ENCODE results near the gene MIDN.
"Not testable (repeated sequence)": the region's sequence is repeated elsewhere in the genome, so short reads cannot be mapped to it uniquely, and the experiment has no call there.

The MIDN gene

DNA sequence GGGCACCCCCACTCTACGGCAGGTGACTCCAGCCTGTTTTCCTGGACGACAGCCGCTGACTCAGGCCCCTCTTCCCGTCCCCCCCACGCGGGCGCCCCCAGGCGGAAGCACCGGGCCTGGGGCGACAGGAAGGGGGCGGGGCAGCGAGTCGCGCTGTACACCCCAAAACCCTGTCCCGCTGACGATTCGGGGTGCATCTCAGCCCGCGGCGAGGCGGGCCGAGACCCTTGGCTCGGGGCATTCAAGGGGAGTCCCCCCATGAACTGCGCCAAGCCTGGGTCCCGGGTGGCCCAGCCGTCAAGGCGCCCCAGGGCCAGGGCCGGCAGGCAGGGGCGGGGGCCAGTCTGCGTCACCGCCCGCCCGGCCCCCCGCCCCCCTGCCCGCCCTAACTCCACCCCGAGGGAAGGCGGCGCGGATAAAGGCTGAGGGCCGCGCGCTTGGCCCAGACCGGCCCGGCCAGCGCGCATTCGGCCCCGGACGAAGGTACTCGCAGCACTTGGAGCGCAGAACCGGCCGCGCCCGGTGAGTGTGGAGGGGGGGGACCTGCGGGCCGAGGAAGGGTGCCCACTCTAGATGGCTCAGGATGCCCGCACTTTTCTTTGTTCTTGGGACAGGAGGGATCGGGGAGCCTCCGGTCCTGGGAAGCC, at the start of gene MIDN:
MIDN (plus strand) TSS at position 445 of the 647 bp plus-strand sequence. CDS start 1,714 bp downstream, outside the sequence.
- Histone ChIP-seq H3K27ac (peak within 1 kb of the TSS; percentile 94), H3K27me3 (replicated peaks) (no peaks in the 10 kb centered on the region), H3K4me3 (ENCODE audit: low read depth, low read length) (peak within 1 kb of the TSS; percentile 75), H3K36me3 (replicated peaks) (peaks cover 27% of the 10 kb centered on the region)
- TF ChIP-seq, protein P1, sequence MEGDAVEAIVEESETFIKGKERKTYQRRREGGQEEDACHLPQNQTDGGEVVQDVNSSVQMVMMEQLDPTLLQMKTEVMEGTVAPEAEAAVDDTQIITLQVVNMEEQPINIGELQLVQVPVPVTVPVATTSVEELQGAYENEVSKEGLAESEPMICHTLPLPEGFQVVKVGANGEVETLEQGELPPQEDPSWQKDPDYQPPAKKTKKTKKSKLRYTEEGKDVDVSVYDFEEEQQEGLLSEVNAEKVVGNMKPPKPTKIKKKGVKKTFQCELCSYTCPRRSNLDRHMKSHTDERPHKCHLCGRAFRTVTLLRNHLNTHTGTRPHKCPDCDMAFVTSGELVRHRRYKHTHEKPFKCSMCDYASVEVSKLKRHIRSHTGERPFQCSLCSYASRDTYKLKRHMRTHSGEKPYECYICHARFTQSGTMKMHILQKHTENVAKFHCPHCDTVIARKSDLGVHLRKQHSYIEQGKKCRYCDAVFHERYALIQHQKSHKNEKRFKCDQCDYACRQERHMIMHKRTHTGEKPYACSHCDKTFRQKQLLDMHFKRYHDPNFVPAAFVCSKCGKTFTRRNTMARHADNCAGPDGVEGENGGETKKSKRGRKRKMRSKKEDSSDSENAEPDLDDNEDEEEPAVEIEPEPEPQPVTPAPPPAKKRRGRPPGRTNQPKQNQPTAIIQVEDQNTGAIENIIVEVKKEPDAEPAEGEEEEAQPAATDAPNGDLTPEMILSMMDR (IDR thresholded peaks at IDR 0.05; ENCODE audit: low read depth, low read length, missing control alignments) = peak; percentile 55
- peak; percentile 73 for DNase-seq
- in situ Hi-C loops (cut with HindIII; ENCODE audit: low pct_ligation_motif_present, low sequenced_read_pairs) = loop anchor here (25.0 kb wide), 1 partner anchor 136 kb away; the partner anchor contains the start of gene GPX4

DNA sequence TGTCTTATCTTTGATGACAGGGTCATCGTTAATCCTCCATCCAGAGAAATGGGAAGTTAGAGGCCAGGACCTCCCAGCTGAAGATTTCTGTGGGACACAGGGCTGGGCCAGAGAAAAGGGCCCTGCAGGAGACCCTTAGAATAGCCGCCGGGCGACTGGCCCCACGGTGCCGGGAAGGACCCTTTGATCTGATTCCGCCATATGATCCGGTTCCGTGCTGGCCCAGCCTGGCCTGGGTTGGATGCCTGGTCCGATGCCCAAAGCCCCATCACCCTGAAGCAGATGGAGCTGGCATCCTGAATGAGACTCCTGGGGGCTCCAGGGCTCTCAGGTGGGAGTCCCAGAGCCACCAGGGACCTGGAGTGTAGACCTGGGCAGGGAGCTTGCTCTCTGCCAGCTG, 48.9 kb upstream of the MIDN start:
- Histone ChIP-seq H3K36me3 (replicated peaks) (no peaks in the 10 kb centered on the region), H3K4me3 (ENCODE audit: low read depth, low read length) (no peak overlapping the region), H3K27me3 (replicated peaks) (no peaks in the 10 kb centered on the region), H3K27ac (no peak overlapping the region)
- in situ Hi-C loops (cut with HindIII; ENCODE audit: low pct_ligation_motif_present, low sequenced_read_pairs) = no loop called here
- TF ChIP-seq, protein P1 (IDR thresholded peaks at IDR 0.05; ENCODE audit: low read depth, low read length, missing control alignments) = no peak
- no peak for DNase-seq

DNA sequence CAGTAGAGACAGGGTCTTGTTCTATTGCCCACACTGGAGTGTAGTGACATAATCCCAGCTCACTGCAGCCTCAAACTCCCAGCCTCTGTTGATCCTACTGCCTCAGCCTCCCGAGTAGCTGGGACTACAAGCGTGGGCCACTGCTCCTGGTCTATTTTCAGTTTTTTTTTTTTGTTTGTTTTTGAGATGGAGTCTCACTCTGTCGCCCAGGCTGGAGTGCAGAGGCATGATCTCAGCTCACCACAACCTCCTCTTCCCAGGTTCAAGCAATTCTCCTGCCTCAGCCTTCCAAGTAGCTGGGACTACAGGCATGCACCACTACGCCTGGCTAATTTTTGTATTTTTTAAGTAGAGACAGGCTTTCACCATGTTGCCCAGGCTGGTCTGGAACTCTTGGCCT, 47.8 kb upstream of the MIDN start:
- H3K27me3 ChIP-seq (replicated peaks); H3K27ac ChIP-seq; in situ Hi-C loops (cut with HindIII; ENCODE audit: low pct_ligation_motif_present, low sequenced_read_pairs); H3K36me3 ChIP-seq (replicated peaks); H3K4me3 ChIP-seq (ENCODE audit: low read depth, low read length); DNase-seq: not testable (repeated sequence)

DNA sequence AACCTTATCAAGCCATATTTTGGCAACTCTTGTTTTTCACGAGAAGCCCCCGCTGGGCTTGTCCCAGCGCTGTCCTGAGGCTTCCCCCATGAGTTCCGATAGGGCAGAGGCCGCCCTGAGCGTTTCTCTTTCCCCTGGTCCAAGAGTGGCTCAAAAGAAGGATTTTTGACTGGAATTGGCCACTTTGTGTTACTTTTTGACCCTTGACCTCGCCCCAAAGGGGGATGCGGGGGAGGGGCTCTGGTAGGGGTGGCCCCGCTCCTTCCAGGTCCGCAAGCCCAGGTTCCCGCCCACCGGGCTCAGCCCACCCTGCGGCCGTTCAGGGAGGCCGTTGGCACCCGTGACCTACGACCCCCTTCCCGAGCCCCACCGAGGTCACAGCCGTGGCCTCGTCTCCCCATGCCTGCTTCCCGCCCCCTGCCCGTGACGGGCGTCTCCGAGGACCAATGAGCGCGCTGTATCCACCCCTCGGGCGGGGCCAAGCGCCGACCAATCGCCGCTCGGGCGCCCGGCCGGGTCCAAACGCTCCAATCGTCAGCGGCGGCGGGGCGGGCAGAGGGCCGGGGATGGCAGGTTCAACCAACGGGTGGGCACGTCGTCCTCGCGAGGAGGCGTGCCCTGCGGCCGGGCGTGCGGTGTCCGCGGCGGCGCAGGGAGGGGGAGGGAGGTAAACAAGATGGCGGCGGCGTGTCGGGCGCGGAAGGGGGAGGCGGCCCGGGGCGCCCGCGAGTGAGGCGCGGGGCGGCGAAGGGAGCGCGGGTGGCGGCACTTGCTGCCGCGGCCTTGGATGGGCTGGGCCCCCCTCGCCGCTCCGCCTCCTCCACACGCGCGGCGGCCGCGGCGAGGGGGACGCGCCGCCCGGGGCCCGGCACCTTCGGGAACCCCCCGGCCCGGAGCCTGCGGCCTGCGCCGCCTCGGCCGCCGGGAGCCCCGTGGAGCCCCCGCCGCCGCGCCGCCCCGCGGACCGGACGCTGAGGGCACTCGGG, 43.0 kb upstream of the MIDN start, which contains the start of gene STK11:
STK11 (plus strand) TSS at position 665 of the 986 bp plus-strand sequence. CDS start 1,136 bp downstream, outside the sequence.
- no peaks in the 10 kb centered on the region for H3K27me3 ChIP-seq (replicated peaks)
- in situ Hi-C loops (cut with HindIII; ENCODE audit: low pct_ligation_motif_present, low sequenced_read_pairs) = no loop called here
- TF ChIP-seq, protein P1 (IDR thresholded peaks at IDR 0.05; ENCODE audit: low read depth, low read length, missing control alignments) = no peak
- peak; percentile 96 for DNase-seq
- peaks cover 3% of the 10 kb centered on the region for H3K36me3 ChIP-seq (replicated peaks)
- peak within 1 kb of the TSS; percentile 70 for H3K4me3 ChIP-seq (ENCODE audit: low read depth, low read length)
- H3K27ac ChIP-seq = peak within 1 kb of the TSS; percentile 28

DNA sequence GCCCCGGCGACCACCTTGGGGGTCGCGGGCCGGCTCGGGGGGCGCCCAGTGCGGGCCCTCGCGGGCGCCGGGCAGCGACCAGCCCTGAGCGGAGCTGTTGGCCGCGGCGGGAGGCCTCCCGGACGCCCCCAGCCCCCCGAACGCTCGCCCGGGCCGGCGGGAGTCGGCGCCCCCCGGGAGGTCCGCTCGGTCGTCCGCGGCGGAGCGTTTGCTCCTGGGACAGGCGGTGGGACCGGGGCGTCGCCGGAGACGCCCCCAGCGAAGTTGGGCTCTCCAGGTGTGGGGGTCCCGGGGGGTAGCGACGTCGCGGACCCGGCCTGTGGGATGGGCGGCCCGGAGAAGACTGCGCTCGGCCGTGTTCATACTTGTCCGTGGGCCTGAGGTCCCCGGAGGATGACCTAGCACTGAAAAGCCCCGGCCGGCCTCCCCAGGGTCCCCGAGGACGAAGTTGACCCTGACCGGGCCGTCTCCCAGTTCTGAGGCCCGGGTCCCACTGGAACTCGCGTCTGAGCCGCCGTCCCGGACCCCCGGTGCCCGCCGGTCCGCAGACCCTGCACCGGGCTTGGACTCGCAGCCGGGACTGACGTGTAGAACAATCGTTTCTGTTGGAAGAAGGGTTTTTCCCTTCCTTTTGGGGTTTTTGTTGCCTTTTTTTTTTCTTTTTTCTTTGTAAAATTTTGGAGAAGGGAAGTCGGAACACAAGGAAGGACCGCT, 42.1 kb upstream of the MIDN start:
- Histone ChIP-seq H3K4me3 (ENCODE audit: low read depth, low read length) (peak overlapping the region; percentile 70), H3K27ac (peak overlapping the region; percentile 28), H3K27me3 (replicated peaks) (no peaks in the 10 kb centered on the region), H3K36me3 (replicated peaks) (peaks cover 3% of the 10 kb centered on the region)
- no peak for DNase-seq
- in situ Hi-C loops (cut with HindIII; ENCODE audit: low pct_ligation_motif_present, low sequenced_read_pairs) = no loop called here
- TF ChIP-seq, protein P1 (IDR thresholded peaks at IDR 0.05; ENCODE audit: low read depth, low read length, missing control alignments) = no peak

Data from brain microvascular endothelial cell (primary cell).